RKO (cell line): Measurements from ENCODE around the gene SLC6A5.

Experiments
- DNase-seq: peaks from one replicate; pipeline ENCODE4 v3.0.0-alpha.2; 2016; ENCODE audit warnings: low spot score

The SLC6A5 gene

GRCh38 chr11:20669820-20670684, 70.6 kb downstream of the SLC6A5 start:
- DNase-seq: no peak

GRCh38 chr11:20670932-20671403, 71.6 kb downstream of the SLC6A5 start:
- no peak for DNase-seq

GRCh38 chr11:20671856-20672546, 72.6 kb downstream of the SLC6A5 start:
- peak; percentile 43 for DNase-seq

- peak; percentile 8 for DNase-seq
Observed at GRCh38 chr11:20672575-20672974, 73.2 kb downstream of the SLC6A5 start.

- no peak for DNase-seq
Observed at GRCh38 chr11:20676658-20677057, 77.2 kb downstream of the SLC6A5 start.

- no peak for DNase-seq
Observed at GRCh38 chr11:20688761-20689160, 89.4 kb downstream of the SLC6A5 start.

- no peak for DNase-seq
Observed at GRCh38 chr11:20707876-20708275, 108.5 kb downstream of the SLC6A5 start.
